H1 (cell line): Measurements from ENCODE around the gene RENBP. TPM values are rescaled to one million over a fixed set of nuclear protein-coding genes. Genes with fewer than 3 reads are reported as not detected.

Experiments used
- FOSL1 ChIP-seq: IDR thresholded peaks from 2 replicates; pipeline ENCODE4 v1.6.1; 2011; ENCODE audit warnings: mild to moderate bottlenecking, low read depth, low read length, moderate library complexity; ENCODE audit not compliant: insufficient read depth
- polyA plus RNA-seq, 7 experiments: library from polyadenylated mRNA; depleted of rRNA in 3 of 7; stranded (reverse) in 5 of 7; unstranded in 2 of 7; fragments of >200 nt in 5 of 7; fragments of 200-250 nt in 2 of 7; gene quantifications; 1 replicate in 5 of 7; 2 replicates in 1 of 7; 4 replicates in 1 of 7; pipeline versions ENCODE4 v1.2.1 to v1.2.3, GENCODE V29; 2011 to 2013; ENCODE audit warnings: missing spikeins in 2 of 7, mixed read lengths in 2 of 7
- total RNA-seq: library from RNA; stranded (reverse); fragmentation: NEBNext Ultra II Directional; extraction: Animal tissue kit (Norgen Biotek cat#: 25700); gene quantifications from 2 replicates; pipeline ENCODE4 v1.2.1, GENCODE V29; 2021
- TF ChIP-seq, protein P1 (sequence below), 3 experiments: IDR thresholded peaks; 1 replicate in 2 of 3; 2 replicates in 1 of 3; pipeline versions ENCODE4 v1.5.1 to v1.6.1; 2011; ENCODE audit warnings: low read length in 3 of 3, mild to moderate bottlenecking in 3 of 3, inconsistent platforms in 2 of 3, low read depth in 1 of 3, moderate library complexity in 1 of 3; ENCODE audit not compliant: insufficient read depth in 1 of 3; ENCODE audit errors: control extremely low read depth in 1 of 3
- TF ChIP-seq, protein P2 (sequence below): fragments of 300-600 bp; sonication (generic); IDR thresholded peaks from 2 replicates; pipeline ENCODE4 v1.7.1; 2012; ENCODE audit warnings: low read length, moderate library complexity, mild to moderate bottlenecking, inconsistent platforms; ENCODE audit not compliant: insufficient replicate concordance

Gene RENBP
- total and polyA plus RNA-seq, 2 of the 8 experiments (the other 6 are each of a cell fraction or from before 2014, with no cell fraction given) = 12.4 to 21.8 TPM

DNA sequence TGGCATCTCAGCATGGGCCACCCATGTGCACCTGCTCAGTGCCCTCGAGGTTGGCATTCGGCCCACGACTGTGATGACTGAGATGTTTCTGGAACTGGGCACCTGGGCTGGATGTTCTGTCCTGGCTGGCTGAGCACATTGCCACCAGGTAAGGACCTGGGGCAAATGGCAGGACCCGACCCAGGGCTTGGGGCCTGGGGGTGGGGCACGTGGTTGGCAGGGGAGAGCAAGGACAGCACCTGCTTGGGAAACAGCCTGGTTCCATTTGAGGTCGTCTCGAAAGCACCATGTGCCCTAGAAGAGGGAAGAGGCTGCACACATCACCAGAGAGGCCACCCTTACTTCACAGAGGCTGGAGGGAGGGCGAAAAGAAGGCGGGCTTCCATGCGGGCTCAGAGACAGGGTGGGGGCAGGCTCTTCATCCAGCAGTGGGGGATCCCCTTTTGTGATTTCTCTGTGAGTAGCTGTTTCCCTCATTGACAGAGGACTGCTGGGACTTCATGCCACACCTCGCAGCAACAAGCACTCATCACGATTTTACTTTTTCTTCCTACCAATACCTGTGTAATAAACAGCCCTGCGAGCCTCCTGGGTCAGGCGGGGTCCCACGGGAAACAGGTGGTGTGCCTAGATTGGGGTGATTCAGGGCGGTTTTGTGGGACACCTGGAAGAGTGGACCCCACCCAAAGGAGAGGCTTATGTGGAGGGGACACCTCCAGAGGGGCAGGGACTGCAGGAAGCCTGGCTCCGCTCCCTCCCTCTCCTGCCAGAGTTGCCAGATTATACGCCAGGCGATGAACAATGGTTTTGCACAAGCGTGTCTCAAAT is 40.1 kb upstream of the RENBP start (continued):
- TF ChIP-seq, protein P1, sequence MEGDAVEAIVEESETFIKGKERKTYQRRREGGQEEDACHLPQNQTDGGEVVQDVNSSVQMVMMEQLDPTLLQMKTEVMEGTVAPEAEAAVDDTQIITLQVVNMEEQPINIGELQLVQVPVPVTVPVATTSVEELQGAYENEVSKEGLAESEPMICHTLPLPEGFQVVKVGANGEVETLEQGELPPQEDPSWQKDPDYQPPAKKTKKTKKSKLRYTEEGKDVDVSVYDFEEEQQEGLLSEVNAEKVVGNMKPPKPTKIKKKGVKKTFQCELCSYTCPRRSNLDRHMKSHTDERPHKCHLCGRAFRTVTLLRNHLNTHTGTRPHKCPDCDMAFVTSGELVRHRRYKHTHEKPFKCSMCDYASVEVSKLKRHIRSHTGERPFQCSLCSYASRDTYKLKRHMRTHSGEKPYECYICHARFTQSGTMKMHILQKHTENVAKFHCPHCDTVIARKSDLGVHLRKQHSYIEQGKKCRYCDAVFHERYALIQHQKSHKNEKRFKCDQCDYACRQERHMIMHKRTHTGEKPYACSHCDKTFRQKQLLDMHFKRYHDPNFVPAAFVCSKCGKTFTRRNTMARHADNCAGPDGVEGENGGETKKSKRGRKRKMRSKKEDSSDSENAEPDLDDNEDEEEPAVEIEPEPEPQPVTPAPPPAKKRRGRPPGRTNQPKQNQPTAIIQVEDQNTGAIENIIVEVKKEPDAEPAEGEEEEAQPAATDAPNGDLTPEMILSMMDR (IDR thresholded peaks at IDR 0.05; ENCODE audit: control extremely low read depth in 1 of 3, insufficient read depth in 1 of 3, low read depth in 1 of 3, low read length in 3 of 3) = no peak
- TF ChIP-seq, protein P2, sequence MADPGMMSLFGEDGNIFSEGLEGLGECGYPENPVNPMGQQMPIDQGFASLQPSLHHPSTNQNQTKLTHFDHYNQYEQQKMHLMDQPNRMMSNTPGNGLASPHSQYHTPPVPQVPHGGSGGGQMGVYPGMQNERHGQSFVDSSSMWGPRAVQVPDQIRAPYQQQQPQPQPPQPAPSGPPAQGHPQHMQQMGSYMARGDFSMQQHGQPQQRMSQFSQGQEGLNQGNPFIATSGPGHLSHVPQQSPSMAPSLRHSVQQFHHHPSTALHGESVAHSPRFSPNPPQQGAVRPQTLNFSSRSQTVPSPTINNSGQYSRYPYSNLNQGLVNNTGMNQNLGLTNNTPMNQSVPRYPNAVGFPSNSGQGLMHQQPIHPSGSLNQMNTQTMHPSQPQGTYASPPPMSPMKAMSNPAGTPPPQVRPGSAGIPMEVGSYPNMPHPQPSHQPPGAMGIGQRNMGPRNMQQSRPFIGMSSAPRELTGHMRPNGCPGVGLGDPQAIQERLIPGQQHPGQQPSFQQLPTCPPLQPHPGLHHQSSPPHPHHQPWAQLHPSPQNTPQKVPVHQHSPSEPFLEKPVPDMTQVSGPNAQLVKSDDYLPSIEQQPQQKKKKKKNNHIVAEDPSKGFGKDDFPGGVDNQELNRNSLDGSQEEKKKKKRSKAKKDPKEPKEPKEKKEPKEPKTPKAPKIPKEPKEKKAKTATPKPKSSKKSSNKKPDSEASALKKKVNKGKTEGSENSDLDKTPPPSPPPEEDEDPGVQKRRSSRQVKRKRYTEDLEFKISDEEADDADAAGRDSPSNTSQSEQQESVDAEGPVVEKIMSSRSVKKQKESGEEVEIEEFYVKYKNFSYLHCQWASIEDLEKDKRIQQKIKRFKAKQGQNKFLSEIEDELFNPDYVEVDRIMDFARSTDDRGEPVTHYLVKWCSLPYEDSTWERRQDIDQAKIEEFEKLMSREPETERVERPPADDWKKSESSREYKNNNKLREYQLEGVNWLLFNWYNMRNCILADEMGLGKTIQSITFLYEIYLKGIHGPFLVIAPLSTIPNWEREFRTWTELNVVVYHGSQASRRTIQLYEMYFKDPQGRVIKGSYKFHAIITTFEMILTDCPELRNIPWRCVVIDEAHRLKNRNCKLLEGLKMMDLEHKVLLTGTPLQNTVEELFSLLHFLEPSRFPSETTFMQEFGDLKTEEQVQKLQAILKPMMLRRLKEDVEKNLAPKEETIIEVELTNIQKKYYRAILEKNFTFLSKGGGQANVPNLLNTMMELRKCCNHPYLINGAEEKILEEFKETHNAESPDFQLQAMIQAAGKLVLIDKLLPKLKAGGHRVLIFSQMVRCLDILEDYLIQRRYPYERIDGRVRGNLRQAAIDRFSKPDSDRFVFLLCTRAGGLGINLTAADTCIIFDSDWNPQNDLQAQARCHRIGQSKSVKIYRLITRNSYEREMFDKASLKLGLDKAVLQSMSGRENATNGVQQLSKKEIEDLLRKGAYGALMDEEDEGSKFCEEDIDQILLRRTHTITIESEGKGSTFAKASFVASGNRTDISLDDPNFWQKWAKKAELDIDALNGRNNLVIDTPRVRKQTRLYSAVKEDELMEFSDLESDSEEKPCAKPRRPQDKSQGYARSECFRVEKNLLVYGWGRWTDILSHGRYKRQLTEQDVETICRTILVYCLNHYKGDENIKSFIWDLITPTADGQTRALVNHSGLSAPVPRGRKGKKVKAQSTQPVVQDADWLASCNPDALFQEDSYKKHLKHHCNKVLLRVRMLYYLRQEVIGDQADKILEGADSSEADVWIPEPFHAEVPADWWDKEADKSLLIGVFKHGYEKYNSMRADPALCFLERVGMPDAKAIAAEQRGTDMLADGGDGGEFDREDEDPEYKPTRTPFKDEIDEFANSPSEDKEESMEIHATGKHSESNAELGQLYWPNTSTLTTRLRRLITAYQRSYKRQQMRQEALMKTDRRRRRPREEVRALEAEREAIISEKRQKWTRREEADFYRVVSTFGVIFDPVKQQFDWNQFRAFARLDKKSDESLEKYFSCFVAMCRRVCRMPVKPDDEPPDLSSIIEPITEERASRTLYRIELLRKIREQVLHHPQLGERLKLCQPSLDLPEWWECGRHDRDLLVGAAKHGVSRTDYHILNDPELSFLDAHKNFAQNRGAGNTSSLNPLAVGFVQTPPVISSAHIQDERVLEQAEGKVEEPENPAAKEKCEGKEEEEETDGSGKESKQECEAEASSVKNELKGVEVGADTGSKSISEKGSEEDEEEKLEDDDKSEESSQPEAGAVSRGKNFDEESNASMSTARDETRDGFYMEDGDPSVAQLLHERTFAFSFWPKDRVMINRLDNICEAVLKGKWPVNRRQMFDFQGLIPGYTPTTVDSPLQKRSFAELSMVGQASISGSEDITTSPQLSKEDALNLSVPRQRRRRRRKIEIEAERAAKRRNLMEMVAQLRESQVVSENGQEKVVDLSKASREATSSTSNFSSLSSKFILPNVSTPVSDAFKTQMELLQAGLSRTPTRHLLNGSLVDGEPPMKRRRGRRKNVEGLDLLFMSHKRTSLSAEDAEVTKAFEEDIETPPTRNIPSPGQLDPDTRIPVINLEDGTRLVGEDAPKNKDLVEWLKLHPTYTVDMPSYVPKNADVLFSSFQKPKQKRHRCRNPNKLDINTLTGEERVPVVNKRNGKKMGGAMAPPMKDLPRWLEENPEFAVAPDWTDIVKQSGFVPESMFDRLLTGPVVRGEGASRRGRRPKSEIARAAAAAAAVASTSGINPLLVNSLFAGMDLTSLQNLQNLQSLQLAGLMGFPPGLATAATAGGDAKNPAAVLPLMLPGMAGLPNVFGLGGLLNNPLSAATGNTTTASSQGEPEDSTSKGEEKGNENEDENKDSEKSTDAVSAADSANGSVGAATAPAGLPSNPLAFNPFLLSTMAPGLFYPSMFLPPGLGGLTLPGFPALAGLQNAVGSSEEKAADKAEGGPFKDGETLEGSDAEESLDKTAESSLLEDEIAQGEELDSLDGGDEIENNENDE = no peak
- no peak for TF ChIP-seq FOSL1
